GM18511 (cell line): ENCODE measurements around the gene RIT1.
"Not testable (repeated sequence)": the region's sequence is repeated elsewhere in the genome, so short reads cannot be mapped to it uniquely, and the experiment has no call there.

ENCODE experiments used
- ATAC-seq: cut with Tn5 transposase; IDR thresholded peaks from one replicate; pipeline ENCODE4 v1.9.1; 2021; ENCODE audit warnings: mild to moderate bottlenecking, moderate library complexity; ENCODE audit not compliant: unreplicated experiment

The RIT1 gene

DNA sequence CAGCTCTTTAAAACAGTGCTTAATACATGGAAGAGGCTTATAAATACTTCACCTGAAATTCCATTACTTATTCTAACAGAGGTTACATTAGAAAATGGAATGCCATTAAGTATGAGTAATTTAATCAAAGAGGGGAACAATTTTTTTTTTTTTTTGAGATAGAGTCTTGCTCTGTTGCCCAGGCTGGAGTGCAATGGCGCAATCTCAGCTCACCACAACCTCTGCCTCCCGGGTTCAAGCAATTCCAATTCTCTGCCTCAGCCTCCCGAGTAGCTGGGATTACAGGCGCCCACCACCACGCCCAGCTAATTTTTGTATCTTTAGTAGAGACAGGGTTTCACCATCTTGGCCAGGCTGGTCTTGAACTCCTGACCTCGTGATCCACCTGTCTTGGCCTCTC is 15.5 kb downstream of the RIT1 start:
- not testable (repeated sequence) for ATAC-seq

DNA sequence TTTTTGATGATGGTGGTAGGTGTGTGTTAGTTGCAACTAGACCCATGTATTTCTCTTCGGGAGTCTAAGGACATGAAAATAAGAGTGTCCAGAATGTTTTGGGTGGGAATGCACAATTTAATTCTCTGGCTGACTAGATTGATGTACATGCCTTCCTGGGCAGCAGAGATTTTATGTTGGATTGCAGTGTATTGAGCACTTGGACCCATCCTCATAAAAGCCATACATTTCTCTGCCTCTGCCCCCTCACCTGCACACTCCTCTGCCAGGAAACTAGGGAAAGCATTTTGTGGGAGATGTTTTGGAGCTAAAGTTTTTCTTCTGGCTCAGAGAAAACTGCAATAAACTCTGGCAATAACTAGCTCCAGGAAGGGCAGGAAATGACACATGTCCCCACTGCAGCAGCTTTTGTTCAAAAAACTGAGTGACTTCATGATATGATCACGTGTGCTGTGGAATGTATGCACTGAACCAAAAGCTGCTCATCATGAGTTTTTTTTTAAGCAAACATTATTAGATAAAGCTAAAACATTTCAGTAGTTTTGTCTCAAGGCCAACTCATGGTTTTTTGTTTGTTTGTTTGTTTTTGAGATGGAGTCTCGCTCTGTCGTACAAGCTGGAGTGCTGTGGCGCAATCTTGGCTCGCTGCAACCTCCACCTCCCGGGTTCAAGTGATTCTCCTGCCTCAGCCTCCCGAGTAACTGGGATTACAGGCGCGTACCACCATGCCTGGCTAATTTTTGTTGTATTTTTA is 17.6 kb downstream of the RIT1 start:
- ATAC-seq: no peak

- no peak for ATAC-seq
Observed at GRCh38 chr1:155892796-155893195, 18.4 kb downstream of the RIT1 start.

- no peak for ATAC-seq
Observed at GRCh38 chr1:155890251-155890650, 20.9 kb downstream of the RIT1 start.

DNA sequence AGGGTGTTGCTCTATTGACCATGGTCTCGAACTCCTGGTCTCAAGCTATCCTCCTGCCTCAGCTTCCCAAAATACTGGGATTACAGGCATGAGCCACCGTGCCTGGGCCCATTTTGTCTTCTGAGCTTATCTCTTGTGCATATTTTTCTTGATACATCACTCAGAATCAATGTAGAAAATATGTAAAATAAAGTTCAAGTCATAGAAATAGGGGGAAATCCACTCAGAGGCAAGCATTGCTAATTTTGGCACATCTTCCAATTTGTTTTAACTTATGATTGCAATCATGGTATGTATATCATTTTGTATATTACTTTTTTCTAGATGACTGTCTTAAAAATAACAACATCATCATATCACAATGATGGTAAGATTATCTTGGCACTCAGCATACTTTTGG is 21.6 kb downstream of the RIT1 start:
- no peak for ATAC-seq

- no peak for ATAC-seq
Observed at GRCh38 chr1:155888481-155888880, 22.7 kb downstream of the RIT1 start.

- no peak for ATAC-seq
Observed at GRCh38 chr1:155884982-155885381, 26.2 kb downstream of the RIT1 start.

- ATAC-seq: no peak
Observed at GRCh38 chr1:155884031-155884960, 26.9 kb downstream of the RIT1 start.

DNA sequence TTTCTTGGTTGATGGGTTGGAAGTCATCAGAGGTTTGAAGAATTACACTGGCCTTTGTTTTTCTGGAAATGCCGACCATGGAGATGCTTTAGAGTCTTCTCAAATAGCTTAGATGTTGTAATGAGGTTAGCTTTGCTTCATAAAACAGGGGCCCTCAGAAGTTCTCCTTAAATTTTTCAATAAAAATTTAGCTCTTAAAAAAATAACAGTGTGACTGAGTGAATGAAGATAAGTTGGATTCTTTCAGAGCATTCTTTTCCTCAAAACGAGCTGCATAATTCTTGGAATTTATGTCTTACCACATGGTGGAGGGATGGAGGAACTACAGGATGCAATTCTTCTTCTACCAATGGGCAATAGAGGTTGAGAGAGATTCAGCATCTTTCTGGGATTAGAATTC is 28.4 kb downstream of the RIT1 start:
- no peak for ATAC-seq

GRCh38 chr1:155882235-155882634 is 28.9 kb downstream of the RIT1 start:
- no peak for ATAC-seq

GRCh38 chr1:155880950-155881349 is 30.2 kb downstream of the RIT1 start:
- ATAC-seq: no peak

GRCh38 chr1:155880251-155880650 is 30.9 kb downstream of the RIT1 start:
- no peak for ATAC-seq

DNA sequence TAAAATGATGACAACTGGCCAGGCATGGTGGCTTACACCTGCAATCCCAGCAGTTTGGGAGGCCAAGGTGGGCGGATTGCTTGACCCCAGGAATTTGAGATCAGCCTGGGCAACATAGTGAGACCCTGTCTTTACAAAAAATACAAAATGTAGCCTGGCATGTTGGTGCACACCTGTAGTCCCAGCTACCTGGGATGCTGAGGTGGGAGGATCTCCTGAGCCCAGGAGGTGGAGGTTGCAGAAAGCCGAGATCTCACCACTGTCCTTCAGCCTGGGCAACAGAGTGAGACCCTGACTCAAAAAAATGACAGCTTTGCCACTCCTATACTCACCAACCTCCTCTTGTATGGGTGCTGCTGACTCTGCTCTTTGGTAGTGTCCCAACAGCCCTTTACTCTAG is 33.2 kb downstream of the RIT1 start:
- ATAC-seq: no peak

- ATAC-seq: no peak
Observed at GRCh38 chr1:155873860-155874259, 37.3 kb downstream of the RIT1 start.

DNA sequence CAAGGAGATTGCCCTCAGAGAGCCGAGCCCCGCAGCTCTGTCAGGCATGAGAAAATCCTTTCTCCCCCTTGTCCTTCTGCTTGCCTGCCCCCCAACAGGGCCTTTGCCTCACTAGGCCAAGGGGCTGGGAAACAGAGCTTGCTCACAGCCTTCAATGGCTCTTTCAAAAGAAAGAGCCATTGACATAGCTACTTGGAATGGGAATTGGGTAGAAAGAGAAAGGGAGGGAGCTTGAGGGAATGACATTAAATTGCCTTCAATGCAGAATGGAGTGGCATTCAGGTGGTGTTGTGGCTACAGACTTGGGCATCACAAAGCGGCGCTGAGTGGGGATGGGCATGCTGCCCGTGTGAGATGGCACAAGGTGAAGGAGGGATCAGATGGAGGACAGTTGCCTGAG is 38.6 kb downstream of the RIT1 start:
- ATAC-seq: no peak

DNA sequence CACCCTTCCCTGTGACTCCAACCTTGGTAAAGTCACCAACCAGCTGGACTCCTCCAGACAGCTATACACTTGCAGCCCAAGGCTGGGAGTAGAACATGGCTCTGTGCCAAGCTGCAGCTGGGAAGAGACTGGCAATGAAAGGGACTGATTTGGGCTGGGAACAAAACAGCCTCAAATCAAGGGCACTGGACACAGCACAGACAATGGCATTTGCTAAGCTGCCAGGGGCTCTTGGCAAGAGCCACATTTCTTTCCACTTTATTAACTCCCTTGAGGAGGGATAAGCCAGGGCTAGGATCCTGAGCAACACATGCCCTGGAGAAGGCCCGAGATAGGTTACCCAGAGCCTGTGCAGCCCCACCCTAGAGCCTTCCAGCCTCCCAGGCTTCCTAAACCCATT is 39.8 kb downstream of the RIT1 start:
- ATAC-seq: no peak

- no peak for ATAC-seq
Observed at GRCh38 chr1:155867766-155868165, 43.4 kb downstream of the RIT1 start.

- no peak for ATAC-seq
Observed at GRCh38 chr1:155864393-155864792, 46.8 kb downstream of the RIT1 start.

DNA sequence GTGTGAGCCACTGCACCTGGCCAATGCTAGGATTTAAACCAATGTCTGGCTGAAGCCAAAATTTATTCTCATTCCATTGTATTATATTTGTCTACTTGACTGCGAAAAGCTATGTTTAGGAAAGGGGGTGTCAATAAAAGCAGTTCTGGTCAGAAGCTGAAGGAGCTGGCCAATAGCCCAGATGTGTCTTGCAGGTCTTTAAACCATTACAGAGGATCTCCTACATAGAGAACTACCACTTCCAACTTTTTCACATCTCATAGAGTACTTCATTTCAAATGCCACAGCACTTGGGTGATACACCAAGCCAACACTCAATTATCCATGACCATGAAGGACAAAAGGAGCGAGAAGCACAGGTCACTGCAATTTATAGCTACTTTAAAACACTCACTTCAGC is 49.3 kb downstream of the RIT1 start:
- no peak for ATAC-seq

- ATAC-seq: no peak
Observed at GRCh38 chr1:155860970-155861510, 50.1 kb downstream of the RIT1 start.

- ATAC-seq: peak; percentile 33
Observed at GRCh38 chr1:155859881-155860871, 51.0 kb downstream of the RIT1 start.
